WTC11 (cell line): ENCODE data around the gene COL18A1. TPM values are rescaled to one million over a fixed set of nuclear protein-coding genes. Genes with fewer than 3 reads are reported as not detected.

Source experiments
- ATAC-seq: fragments of 200-7000 bp; cut with Tn5 transposase; 2 replicates; pipeline ENCODE4 v1.10.0; 2021; ENCODE audit warnings: mild to moderate bottlenecking, moderate library complexity
- CTCF ChIA-PET: fragments of 300-600 bp; sonication (Branson Sonifier 250); formaldehyde crosslinking; loops from one replicate; lab custom pipeline; 2021; ENCODE audit warnings: antibody characterized with exemption; lab: Charles Lee
- POLR2A ChIA-PET: fragments of 350-600 bp; sonication (Branson Sonifier 250); formaldehyde crosslinking; loops from one replicate; lab custom pipeline; 2021; ENCODE audit warnings: antibody characterized with exemption; lab: Charles Lee
- DNase-seq: peaks from one replicate; pipeline ENCODE4 v3.0.0; 2021; ENCODE audit warnings: low spot score
- H3K27ac Mint-ChIP-seq: 2 replicates; pipeline ENCODE4 v1.8.0; 2021; ENCODE audit warnings: mixed read lengths
- H3K27me3 Mint-ChIP-seq: 2 replicates; pipeline ENCODE4 v1.8.0; 2021; ENCODE audit warnings: low read depth, mild to moderate bottlenecking, moderate library complexity, mixed read lengths
- H3K36me3 Mint-ChIP-seq: 2 replicates; pipeline ENCODE4 v1.8.0; 2021; ENCODE audit warnings: mixed read lengths
- H3K4me1 Mint-ChIP-seq: 2 replicates; pipeline ENCODE4 v1.8.0; 2022; ENCODE audit warnings: mixed read lengths
- H3K4me3 Mint-ChIP-seq: 2 replicates; pipeline ENCODE4 v1.8.0; 2021; ENCODE audit warnings: mild to moderate bottlenecking, moderate library complexity, mixed read lengths
- H3K9me3 Mint-ChIP-seq: 2 replicates; pipeline ENCODE4 v1.8.0; 2021; ENCODE audit warnings: mixed read lengths
- CBFB ChIP-seq: sonication (generic); formaldehyde crosslinking; IDR thresholded peaks from 2 replicates; pipeline ENCODE4 v1.8.1; 2022; ENCODE audit warnings: mild to moderate bottlenecking, low read depth, missing genetic modification reagents
- CREM ChIP-seq: sonication (generic); formaldehyde crosslinking; IDR thresholded peaks from 2 replicates; pipeline ENCODE4 v1.8.1; 2022; ENCODE audit warnings: mild to moderate bottlenecking, missing genetic modification reagents, moderate library complexity
- E2F1 ChIP-seq: sonication (generic); formaldehyde crosslinking; IDR thresholded peaks from 2 replicates; pipeline ENCODE4 v1.8.0; 2022; ENCODE audit warnings: mild to moderate bottlenecking, missing genetic modification reagents
- GABPB1 ChIP-seq: sonication (generic); formaldehyde crosslinking; IDR thresholded peaks from 2 replicates; pipeline ENCODE4 v1.8.1; 2023; ENCODE audit warnings: mild to moderate bottlenecking, missing genetic modification reagents
- IRF2 ChIP-seq: sonication (generic); formaldehyde crosslinking; IDR thresholded peaks from 2 replicates; pipeline ENCODE4 v1.8.0; 2022; ENCODE audit warnings: low read depth, missing genetic modification reagents, borderline replicate concordance
- NR2C2 ChIP-seq: sonication (generic); formaldehyde crosslinking; IDR thresholded peaks from 2 replicates; pipeline ENCODE4 v1.8.0; 2022; ENCODE audit warnings: mild to moderate bottlenecking, missing genetic modification reagents
- OVOL2 ChIP-seq: fragments of 250-450 bp; sonication (Bioruptor Pico); IDR thresholded peaks from 2 replicates; pipeline ENCODE4 v1.9.0; 2021; ENCODE audit warnings: mild to moderate bottlenecking, borderline replicate concordance
- SMAD4 ChIP-seq: sonication (generic); formaldehyde crosslinking; IDR thresholded peaks from 2 replicates; pipeline ENCODE4 v1.8.0; 2022; ENCODE audit warnings: mild to moderate bottlenecking, missing genetic modification reagents
- TP53 ChIP-seq: sonication (generic); formaldehyde crosslinking; IDR thresholded peaks from 2 replicates; pipeline ENCODE4 v1.8.1; 2023; ENCODE audit warnings: mild to moderate bottlenecking, missing genetic modification reagents
- ZBTB21 ChIP-seq: sonication (generic); formaldehyde crosslinking; IDR thresholded peaks from 2 replicates; pipeline ENCODE4 v1.8.1; 2023; ENCODE audit warnings: mild to moderate bottlenecking, missing genetic modification reagents, borderline replicate concordance
- ZMAT4 ChIP-seq: fragments of 250-450 bp; sonication (Bioruptor Pico); IDR thresholded peaks from 2 replicates; pipeline ENCODE4 v1.9.0; 2021; ENCODE audit warnings: mild to moderate bottlenecking
- ZNF121 ChIP-seq: sonication (generic); formaldehyde crosslinking; IDR thresholded peaks from 2 replicates; pipeline ENCODE4 v1.8.0; 2023; ENCODE audit warnings: missing genetic modification reagents
- total RNA-seq: library from RNA; stranded (reverse); gene quantifications from 3 replicates; pipeline ENCODE4 v1.2.3, GENCODE V29; 2021
- TF ChIP-seq, protein P1 (sequence below): sonication (generic); formaldehyde crosslinking; IDR thresholded peaks from 2 replicates; pipeline ENCODE4 v1.8.0; 2023; ENCODE audit warnings: mild to moderate bottlenecking, missing genetic modification reagents
- TF ChIP-seq, protein P2 (sequence below): sonication (generic); formaldehyde crosslinking; IDR thresholded peaks from 2 replicates; pipeline ENCODE4 v1.8.0; 2023; ENCODE audit warnings: missing genetic modification reagents

COL18A1 gene
- total RNA-seq, 1 experiment from 2014 or later, result 231 TPM

GRCh38 chr21:45457832-45458172 is 52.8 kb downstream of the COL18A1 start (continued):
- TF ChIP-seq CBFB (CRISPR knock-in tag), result no peak

GRCh38 chr21:45458281-45459170 is 53.6 kb downstream of the COL18A1 start:
- H3K27ac Mint-ChIP-seq, result no peak overlapping the region
- peaks cover 13% of the 10 kb centered on the region for H3K9me3 Mint-ChIP-seq
- ATAC-seq (no peak), DNase-seq (no peak)
- ChIA-PET CTCF (interaction anchor here (0.7 to 1.3 kb wide), 4 partner anchors 19 to 170 kb away, joined by 4 to 5 read pairs (median 4); partner anchors contain the start of gene POFUT2), POLR2A (no interaction called here)
- H3K27me3 Mint-ChIP-seq, result no peaks in the 10 kb centered on the region
- no peak overlapping the region for H3K4me3 Mint-ChIP-seq
- H3K36me3 Mint-ChIP-seq, result peaks cover 22% of the 10 kb centered on the region
- TF ChIP-seq NR2C2 (CRISPR knock-in tag) (no peak), GABPB1 (CRISPR knock-in tag) (no peak), ZNF121 (no peak), TP53 (CRISPR knock-in tag) (no peak)
- TF ChIP-seq, protein P1, sequence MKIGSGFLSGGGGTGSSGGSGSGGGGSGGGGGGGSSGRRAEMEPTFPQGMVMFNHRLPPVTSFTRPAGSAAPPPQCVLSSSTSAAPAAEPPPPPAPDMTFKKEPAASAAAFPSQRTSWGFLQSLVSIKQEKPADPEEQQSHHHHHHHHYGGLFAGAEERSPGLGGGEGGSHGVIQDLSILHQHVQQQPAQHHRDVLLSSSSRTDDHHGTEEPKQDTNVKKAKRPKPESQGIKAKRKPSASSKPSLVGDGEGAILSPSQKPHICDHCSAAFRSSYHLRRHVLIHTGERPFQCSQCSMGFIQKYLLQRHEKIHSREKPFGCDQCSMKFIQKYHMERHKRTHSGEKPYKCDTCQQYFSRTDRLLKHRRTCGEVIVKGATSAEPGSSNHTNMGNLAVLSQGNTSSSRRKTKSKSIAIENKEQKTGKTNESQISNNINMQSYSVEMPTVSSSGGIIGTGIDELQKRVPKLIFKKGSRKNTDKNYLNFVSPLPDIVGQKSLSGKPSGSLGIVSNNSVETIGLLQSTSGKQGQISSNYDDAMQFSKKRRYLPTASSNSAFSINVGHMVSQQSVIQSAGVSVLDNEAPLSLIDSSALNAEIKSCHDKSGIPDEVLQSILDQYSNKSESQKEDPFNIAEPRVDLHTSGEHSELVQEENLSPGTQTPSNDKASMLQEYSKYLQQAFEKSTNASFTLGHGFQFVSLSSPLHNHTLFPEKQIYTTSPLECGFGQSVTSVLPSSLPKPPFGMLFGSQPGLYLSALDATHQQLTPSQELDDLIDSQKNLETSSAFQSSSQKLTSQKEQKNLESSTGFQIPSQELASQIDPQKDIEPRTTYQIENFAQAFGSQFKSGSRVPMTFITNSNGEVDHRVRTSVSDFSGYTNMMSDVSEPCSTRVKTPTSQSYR (CRISPR knock-in tag), result no peak
- TF ChIP-seq, all 79 proteins: peak for 0
- peaks cover 21% of the 10 kb centered on the region for H3K4me1 Mint-ChIP-seq

GRCh38 chr21:45459171-45460010 is 54.4 kb downstream of the COL18A1 start:
- H3K9me3 Mint-ChIP-seq, result peaks cover 13% of the 10 kb centered on the region
- ChIA-PET POLR2A (interaction anchor here (0.5 kb wide), 1 partner anchor 679 kb away, joined by 3 read pairs; no protein-coding TSS in a partner anchor), CTCF (interaction anchor here (0.7 to 1.3 kb wide), 4 partner anchors 18 to 171 kb away, joined by 3 to 5 read pairs (median 4); partner anchors contain the start of gene POFUT2)

More at GRCh38 chr21:45459171-45460010, 54.4 kb downstream of the COL18A1 start:
- DNase-seq (no peak), ATAC-seq (no peak)
- H3K4me1 Mint-ChIP-seq, result peaks cover 21% of the 10 kb centered on the region
- peaks cover 22% of the 10 kb centered on the region for H3K36me3 Mint-ChIP-seq
- TF ChIP-seq SMAD4 (CRISPR knock-in tag), result no peak
- TF ChIP-seq, protein P2, sequence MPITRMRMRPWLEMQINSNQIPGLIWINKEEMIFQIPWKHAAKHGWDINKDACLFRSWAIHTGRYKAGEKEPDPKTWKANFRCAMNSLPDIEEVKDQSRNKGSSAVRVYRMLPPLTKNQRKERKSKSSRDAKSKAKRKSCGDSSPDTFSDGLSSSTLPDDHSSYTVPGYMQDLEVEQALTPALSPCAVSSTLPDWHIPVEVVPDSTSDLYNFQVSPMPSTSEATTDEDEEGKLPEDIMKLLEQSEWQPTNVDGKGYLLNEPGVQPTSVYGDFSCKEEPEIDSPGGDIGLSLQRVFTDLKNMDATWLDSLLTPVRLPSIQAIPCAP (CRISPR knock-in tag), result no peak
- no peak for TF ChIP-seq CREM (CRISPR knock-in tag)
- TF ChIP-seq E2F1 (CRISPR knock-in tag), result no peak
- no peak for TF ChIP-seq ZMAT4 (CRISPR knock-in tag)
- TF ChIP-seq OVOL2 (CRISPR knock-in tag), result no peak
- no peak for TF ChIP-seq IRF2 (CRISPR knock-in tag)
- TF ChIP-seq ZBTB21 (CRISPR knock-in tag), result no peak
- no peaks in the 10 kb centered on the region for H3K27me3 Mint-ChIP-seq
- H3K27ac Mint-ChIP-seq, result no peak overlapping the region
- no peak overlapping the region for H3K4me3 Mint-ChIP-seq
